Measurements from ENCODE around the gene PPP1R8. TPM values are rescaled to one million over a fixed set of nuclear protein-coding genes. Genes with fewer than 3 reads are reported as not detected.
A peak's percentile ranks its signal among the peaks of the same experiment; 100 is the strongest.

PPP1R8 gene
- total RNA-seq, 3 donors from 2014 or later (not counting 1 experiment from before 2014, with no cell fraction given), result 25.6 to 36.4 (median 28.0) TPM

DNA sequence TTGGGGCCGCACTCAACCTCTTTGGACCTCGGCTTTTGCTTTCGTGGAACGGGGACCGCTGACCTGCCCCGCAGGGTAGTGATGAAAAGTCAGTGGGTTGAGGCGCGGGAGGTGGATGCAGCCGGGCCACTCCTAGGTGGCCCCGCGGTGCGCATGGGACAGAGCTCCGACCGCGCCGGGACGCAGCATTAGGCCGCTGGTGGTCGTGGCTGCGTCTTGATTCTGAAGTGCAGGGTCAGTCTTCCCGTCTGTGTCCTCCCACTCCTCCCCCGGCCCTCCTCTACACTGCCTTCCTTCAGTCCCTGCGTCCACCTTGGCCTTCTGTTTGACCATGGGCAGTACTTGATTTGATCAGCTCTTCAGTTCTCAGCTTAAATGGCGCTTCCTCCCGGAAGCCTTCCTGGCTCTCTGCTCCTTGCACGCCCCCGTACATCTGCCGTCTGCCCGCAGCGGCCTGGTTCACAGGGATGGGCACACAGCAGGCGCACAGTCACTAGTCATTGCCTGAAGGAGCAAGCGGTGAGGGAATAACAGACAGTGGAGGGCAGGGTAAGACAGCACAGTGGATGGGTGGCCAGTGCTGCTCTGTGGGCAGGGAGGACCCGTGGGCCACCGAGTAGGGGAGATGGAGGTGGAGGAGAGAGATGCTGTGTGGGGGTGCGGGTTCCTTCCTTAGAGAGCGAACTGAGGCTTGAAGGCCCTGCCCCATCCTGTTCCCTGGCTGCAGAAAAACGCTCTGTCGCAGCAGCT, 42.4 kb downstream of the PPP1R8 start:
- Histone ChIP-seq H3K4me3 (ENCODE audit: low read length) (peak overlapping the region; percentile 92), H3K36me3 (ENCODE audit: control insufficient read depth, insufficient read depth, low read length) (peaks cover 12% of the 10 kb centered on the region), H3K9me3 (ENCODE audit: control insufficient read depth, insufficient read depth, low read length) (no peaks in the 10 kb centered on the region), H3K27me3 (ENCODE audit: control insufficient read depth, insufficient read depth, low read length) (no peaks in the 10 kb centered on the region), H3K27ac (ENCODE audit: low read length) (peak overlapping the region; percentile 91), H3K4me1 (ENCODE audit: control insufficient read depth, insufficient read depth, low read length) (peaks cover 80% of the 10 kb centered on the region)
- intact Hi-C loops (cut with micrococcal nuclease), result loop anchor here (5.0 kb wide), 1 partner anchor 119 kb away; no protein-coding TSS in a partner anchor
- ATAC-seq (peak; percentile 12 to 33 (median 14)), DNase-seq (peak in 1 of 2 donors; percentile 55)
- peak overlapping the region; percentile 91 to 95 for H3K27ac Mint-ChIP-seq
- TF ChIP-seq, protein P1, sequence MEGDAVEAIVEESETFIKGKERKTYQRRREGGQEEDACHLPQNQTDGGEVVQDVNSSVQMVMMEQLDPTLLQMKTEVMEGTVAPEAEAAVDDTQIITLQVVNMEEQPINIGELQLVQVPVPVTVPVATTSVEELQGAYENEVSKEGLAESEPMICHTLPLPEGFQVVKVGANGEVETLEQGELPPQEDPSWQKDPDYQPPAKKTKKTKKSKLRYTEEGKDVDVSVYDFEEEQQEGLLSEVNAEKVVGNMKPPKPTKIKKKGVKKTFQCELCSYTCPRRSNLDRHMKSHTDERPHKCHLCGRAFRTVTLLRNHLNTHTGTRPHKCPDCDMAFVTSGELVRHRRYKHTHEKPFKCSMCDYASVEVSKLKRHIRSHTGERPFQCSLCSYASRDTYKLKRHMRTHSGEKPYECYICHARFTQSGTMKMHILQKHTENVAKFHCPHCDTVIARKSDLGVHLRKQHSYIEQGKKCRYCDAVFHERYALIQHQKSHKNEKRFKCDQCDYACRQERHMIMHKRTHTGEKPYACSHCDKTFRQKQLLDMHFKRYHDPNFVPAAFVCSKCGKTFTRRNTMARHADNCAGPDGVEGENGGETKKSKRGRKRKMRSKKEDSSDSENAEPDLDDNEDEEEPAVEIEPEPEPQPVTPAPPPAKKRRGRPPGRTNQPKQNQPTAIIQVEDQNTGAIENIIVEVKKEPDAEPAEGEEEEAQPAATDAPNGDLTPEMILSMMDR (IDR thresholded peaks at IDR 0.05), result no peak
- under 1% methylated on average over 38 of the region's 38 CpGs for WGBS (ENCODE audit: insufficient coverage)
- no peaks in the 10 kb centered on the region for H3K36me3 Mint-ChIP-seq
- H3K27me3 Mint-ChIP-seq (ENCODE audit: low read depth in 2 of 2), result no peaks in the 10 kb centered on the region
- H3K4me1 Mint-ChIP-seq, result peaks cover 38 to 66% of the 10 kb centered on the region in 2 donors
- H3K4me3 Mint-ChIP-seq, result peak overlapping the region; percentile 94
- H3K9me3 Mint-ChIP-seq, result no peaks in the 10 kb centered on the region

DNA sequence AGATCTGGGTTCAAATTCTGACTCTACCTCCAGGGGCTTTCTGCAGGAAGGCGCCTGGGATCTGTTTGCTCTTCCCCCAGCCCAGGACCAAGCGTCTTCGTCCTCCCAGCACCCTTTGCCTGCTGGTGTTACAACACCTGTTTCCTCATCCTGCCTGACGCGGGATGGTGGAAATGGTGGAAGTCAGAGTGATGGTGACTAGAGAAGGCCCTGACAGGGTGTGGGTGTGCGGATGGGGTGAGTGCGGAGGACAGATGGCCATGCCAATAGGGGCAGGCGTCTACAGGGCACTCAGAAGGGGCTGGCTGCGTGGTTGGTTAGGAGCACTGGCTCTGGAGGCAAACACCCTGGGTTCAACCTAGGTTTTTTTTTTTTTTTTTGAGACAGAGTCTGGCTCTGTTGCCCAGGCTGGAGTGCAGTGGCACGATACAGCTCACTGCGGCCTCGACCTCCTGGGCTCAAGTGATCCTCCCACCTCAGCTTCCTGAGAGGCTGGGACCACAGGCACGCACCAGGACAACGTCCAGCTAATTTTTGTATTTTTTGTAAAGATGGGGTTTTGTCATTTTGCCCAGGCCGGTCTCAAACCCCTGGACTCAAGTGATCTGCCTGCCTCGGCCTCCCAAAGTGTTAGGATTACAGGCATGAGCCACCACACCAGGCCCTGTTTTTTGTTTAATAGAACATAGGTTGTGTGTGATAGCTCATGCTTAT, 43.2 kb downstream of the PPP1R8 start:
- no peaks in the 10 kb centered on the region for H3K27me3 ChIP-seq (ENCODE audit: control insufficient read depth, insufficient read depth, low read length)
- H3K4me3 ChIP-seq (ENCODE audit: low read length), result peak overlapping the region; percentile 92
- Mint-ChIP-seq H3K36me3 (peaks cover 8% of the 10 kb centered on the region), H3K4me1 (peaks cover 42 to 69% of the 10 kb centered on the region in 2 donors), H3K27ac (peak overlapping the region; percentile 91 to 95), H3K4me3 (peak overlapping the region; percentile 94), H3K27me3 (ENCODE audit: low read depth in 2 of 2) (no peaks in the 10 kb centered on the region), H3K9me3 (no peaks in the 10 kb centered on the region)
- H3K4me1 ChIP-seq (ENCODE audit: control insufficient read depth, insufficient read depth, low read length), result peaks cover 76% of the 10 kb centered on the region
- ATAC-seq, result no peak
- H3K36me3 ChIP-seq (ENCODE audit: control insufficient read depth, insufficient read depth, low read length), result peaks cover 20% of the 10 kb centered on the region
- intact Hi-C loops (cut with micrococcal nuclease), result loop anchor here (5.0 kb wide), 1 partner anchor 118 kb away; no protein-coding TSS in a partner anchor
- 40% methylated on average over 16 of the region's 16 CpGs for WGBS (ENCODE audit: insufficient coverage)
- H3K9me3 ChIP-seq (ENCODE audit: control insufficient read depth, insufficient read depth, low read length), result no peaks in the 10 kb centered on the region
- TF ChIP-seq, protein P1 (IDR thresholded peaks at IDR 0.05), result no peak
- peak overlapping the region; percentile 91 for H3K27ac ChIP-seq (ENCODE audit: low read length)
- peak in 1 of 2 donors; percentile 33 for DNase-seq

- H3K27me3 ChIP-seq (ENCODE audit: control insufficient read depth, insufficient read depth, low read length), result no peaks in the 10 kb centered on the region
- 78% methylated on average over 18 of the region's 18 CpGs for WGBS (ENCODE audit: insufficient coverage)
- H3K9me3 ChIP-seq (ENCODE audit: control insufficient read depth, insufficient read depth, low read length), result no peaks in the 10 kb centered on the region
- intact Hi-C loops (cut with micrococcal nuclease), result no loop called here
- peak overlapping the region; percentile 91 for H3K27ac ChIP-seq (ENCODE audit: low read length)
- H3K36me3 ChIP-seq (ENCODE audit: control insufficient read depth, insufficient read depth, low read length), result peaks cover 39% of the 10 kb centered on the region
- ATAC-seq (no peak), DNase-seq (no peak)
- peaks cover 73% of the 10 kb centered on the region for H3K4me1 ChIP-seq (ENCODE audit: control insufficient read depth, insufficient read depth, low read length)
- H3K27ac Mint-ChIP-seq, result peak overlapping the region; percentile 91 to 95
- H3K9me3 Mint-ChIP-seq, result no peaks in the 10 kb centered on the region
- H3K4me1 Mint-ChIP-seq, result peaks cover 38 to 68% of the 10 kb centered on the region in 2 donors
- H3K36me3 Mint-ChIP-seq, result peaks cover 10% of the 10 kb centered on the region
- H3K4me3 ChIP-seq (ENCODE audit: low read length), result no peak overlapping the region
- peak overlapping the region; percentile 37 for H3K4me3 Mint-ChIP-seq
- H3K27me3 Mint-ChIP-seq (ENCODE audit: low read depth in 2 of 2), result no peaks in the 10 kb centered on the region
- TF ChIP-seq, protein P1 (IDR thresholded peaks at IDR 0.05), result no peak
Measured at GRCh38 chr1:27876341-27877114, 45.9 kb downstream of the PPP1R8 start.
